Measurements from ENCODE around the gene PLXNB2.

Gene PLXNB2

DNA sequence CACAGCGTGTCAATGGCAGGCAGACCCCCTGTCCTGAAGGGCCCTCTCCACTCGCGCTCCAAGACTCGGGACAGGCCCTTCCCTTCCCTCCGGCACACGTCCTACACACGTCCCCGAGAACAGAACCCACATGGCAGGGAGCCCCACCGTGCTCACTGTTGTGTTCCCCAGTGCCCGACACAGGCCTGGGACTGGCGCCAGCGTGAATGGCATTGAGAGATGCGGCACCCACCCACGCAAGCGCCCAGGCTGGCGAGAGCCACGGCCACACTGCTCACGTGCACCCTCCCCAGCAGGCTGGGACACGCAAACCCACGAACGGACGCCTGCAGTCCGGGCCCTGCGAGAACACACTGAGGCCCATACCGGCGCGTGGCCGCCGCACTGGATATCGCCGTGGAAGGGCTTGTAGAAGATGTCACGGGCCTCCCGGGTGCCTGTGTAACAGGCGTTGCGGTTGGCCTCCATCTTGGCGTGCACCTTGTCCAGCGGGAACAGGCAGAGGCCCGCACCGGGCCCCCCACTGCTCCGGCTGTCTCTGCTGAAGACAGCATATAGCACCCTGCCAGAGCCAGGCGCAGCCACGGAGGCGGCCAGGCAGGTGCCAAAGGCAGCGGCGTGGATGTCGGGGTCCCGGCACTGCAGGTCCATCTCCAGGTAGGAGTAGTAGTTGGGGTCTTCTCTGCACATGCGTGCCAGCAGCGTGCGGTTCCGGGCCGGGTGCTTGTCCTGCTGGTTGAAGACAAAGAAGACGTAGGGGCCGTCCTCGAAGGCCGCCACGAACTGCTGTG lies 18.1 kb downstream of the PLXNB2 start:
- TF ChIP-seq, protein P1, sequence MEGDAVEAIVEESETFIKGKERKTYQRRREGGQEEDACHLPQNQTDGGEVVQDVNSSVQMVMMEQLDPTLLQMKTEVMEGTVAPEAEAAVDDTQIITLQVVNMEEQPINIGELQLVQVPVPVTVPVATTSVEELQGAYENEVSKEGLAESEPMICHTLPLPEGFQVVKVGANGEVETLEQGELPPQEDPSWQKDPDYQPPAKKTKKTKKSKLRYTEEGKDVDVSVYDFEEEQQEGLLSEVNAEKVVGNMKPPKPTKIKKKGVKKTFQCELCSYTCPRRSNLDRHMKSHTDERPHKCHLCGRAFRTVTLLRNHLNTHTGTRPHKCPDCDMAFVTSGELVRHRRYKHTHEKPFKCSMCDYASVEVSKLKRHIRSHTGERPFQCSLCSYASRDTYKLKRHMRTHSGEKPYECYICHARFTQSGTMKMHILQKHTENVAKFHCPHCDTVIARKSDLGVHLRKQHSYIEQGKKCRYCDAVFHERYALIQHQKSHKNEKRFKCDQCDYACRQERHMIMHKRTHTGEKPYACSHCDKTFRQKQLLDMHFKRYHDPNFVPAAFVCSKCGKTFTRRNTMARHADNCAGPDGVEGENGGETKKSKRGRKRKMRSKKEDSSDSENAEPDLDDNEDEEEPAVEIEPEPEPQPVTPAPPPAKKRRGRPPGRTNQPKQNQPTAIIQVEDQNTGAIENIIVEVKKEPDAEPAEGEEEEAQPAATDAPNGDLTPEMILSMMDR (IDR thresholded peaks at IDR 0.05; ENCODE audit: insufficient read depth, low read depth, low read length, missing control alignments) = no peak
- DNase-seq (ENCODE audit: low read depth) = no peak
- no peak overlapping the region for H3K4me3 ChIP-seq (ENCODE audit: low read length)

DNA sequence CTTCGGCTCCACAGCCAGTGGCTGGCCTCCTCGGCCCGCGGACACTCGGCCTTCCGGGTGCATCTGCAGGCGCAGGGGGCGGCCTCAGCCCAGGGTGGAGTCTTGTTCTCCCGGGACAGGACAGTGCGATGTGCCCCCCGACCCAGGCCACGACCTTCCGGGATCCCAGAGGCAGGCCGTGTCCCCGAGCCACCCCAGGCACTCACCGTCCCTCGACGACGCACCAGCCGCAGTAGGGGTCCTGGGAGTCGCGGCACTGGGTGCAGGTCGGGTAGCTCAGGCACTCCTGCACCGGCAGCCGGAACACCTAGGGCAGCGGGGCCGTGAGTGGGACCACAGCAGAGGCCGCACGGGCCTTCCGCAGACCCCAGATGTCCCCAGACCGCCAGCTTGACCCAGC lies 19.7 kb downstream of the PLXNB2 start:
- H3K4me3 ChIP-seq (ENCODE audit: low read length) = no peak overlapping the region
- TF ChIP-seq, protein P1 (IDR thresholded peaks at IDR 0.05; ENCODE audit: insufficient read depth, low read depth, low read length, missing control alignments) = no peak

DNA sequence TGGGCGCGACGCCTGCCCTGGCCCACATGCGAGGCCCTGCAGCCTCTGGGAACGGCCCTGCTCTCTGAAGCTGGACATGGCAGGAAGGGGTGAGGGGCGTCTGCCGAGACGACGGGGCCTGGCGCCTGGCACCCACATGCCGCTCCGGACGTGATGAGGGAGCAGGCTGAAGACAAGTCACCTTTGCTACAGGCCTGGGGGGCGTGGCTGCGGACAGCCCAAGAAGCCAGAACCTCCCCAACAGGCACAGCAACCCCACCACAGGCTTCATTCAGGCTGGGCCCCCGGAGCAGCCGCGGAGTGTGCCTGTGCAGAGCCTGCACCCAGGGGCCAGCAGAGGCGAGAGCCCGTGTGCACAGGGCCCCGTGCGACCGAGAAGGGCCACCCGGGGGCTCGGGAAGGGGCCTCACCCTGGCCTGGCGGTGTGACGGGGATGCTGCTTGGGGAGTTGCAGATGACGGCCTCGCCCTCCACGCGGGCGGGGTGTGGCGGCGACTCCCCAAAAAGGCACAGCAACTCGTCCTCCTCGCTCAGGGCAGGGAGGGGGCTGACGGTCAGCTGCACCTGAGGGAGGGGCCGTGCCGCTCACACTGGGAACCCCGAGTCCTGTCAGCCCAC lies 20.6 kb downstream of the PLXNB2 start:
- TF ChIP-seq, protein P1 (IDR thresholded peaks at IDR 0.05; ENCODE audit: insufficient read depth, low read depth, low read length, missing control alignments) = no peak
- no peak for DNase-seq (ENCODE audit: low read depth)
- H3K4me3 ChIP-seq (ENCODE audit: low read length) = no peak overlapping the region

More for the DNA sequence above, 19.7 kb downstream of the PLXNB2 start:
- no peak for DNase-seq (ENCODE audit: low read depth)

DNA sequence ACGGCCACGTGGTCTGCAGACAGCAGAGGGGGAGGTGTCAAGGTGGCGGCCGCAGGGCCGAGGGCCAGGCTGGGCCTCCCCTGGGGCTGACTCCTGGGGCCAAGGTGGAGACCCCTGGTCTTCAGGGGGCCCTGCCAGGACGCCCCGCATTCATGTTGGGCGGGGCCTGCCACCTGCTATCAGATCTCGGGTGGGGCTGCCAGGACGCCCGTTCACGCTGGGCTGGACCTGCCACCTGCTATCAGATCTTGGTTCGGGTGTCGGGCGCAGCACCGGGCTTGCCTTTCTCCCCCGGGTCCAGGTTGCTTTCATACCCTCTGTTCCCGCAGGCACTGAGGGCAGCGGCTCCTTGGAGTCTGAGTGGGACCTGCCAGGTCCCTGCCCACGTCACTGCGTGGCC lies 21.2 kb downstream of the PLXNB2 start:
- no peak overlapping the region for H3K4me3 ChIP-seq (ENCODE audit: low read length)
- TF ChIP-seq, protein P1 (IDR thresholded peaks at IDR 0.05; ENCODE audit: insufficient read depth, low read depth, low read length, missing control alignments) = no peak
- no peak for DNase-seq (ENCODE audit: low read depth)

DNA sequence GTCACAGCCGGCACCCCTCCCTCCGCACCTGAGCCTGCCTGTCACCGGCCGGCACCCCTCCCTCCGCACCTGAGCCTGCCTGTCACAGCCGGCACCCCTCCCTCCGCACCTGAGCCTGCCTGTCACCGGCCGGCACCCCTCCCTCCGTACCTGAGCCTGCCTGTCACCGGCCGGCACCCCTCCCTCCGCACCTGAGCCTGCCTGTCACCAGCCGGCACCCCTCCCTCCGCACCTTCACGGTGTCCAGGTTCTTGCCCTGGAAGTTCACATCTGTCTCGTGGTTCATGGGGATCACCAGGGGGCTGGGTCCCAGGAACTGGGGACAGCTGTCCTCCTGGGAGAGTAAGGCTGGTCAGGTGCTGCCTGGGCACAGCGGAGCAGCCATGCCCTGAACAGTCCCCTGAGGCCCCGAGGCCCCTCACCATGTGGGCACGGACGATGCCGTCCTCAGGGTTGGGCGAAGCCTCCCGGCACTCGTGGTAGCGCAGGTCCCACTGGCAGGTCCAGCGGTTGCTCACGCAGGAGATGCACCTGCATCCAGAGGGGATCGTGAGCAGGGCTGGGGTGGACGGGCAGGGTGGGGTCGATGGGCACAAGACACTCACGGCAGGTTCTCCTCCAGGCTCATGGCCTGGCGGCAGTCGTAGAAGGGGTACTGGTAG lies 21.7 kb downstream of the PLXNB2 start:
- no peak overlapping the region for H3K4me3 ChIP-seq (ENCODE audit: low read length)
- no peak for DNase-seq (ENCODE audit: low read depth)
- TF ChIP-seq, protein P1 (IDR thresholded peaks at IDR 0.05; ENCODE audit: insufficient read depth, low read depth, low read length, missing control alignments) = no peak

DNA sequence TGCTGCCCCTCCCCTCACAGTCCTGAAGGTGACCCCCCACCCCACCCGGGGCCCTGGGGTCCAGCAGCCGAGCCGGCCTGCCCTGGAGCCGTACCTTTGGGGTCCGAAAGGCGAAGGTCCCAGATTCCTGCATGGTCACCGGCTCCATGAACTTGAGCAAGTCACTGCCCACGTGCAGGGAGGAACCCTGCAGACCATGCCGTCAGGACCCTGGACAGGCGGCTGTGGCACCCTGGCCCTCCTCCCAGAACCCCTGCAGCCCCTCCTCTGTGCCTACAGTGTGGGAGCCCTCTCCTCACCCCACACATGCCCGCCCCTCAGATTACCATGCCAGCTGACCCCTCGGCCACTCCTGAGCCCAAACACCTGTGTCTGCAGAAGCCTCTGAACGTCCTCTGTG lies 23.0 kb downstream of the PLXNB2 start:
- TF ChIP-seq, protein P1 (IDR thresholded peaks at IDR 0.05; ENCODE audit: insufficient read depth, low read depth, low read length, missing control alignments) = no peak

More for the DNA sequence above, 23.0 kb downstream of the PLXNB2 start:
- no peak overlapping the region for H3K4me3 ChIP-seq (ENCODE audit: low read length)
- no peak for DNase-seq (ENCODE audit: low read depth)
